Rectal smooth muscle tissue (tissue), 1 donor: ENCODE measurements around the gene HGFAC.

Source experiments
- H3K27ac ChIP-seq: one replicate; pipeline ENCODE4 v1.7.0; 2013; ENCODE audit warnings: low read depth, low read length, inconsistent platforms
- H3K27me3 ChIP-seq: one replicate; pipeline ENCODE4 v1.7.0; 2013; ENCODE audit warnings: low read length; ENCODE audit not compliant: control insufficient read depth, insufficient read depth
- H3K36me3 ChIP-seq: one replicate; pipeline ENCODE4 v1.7.0; 2013; ENCODE audit warnings: low read length; ENCODE audit not compliant: control insufficient read depth, insufficient read depth
- H3K4me1 ChIP-seq: one replicate; pipeline ENCODE4 v1.7.0; 2013; ENCODE audit warnings: low read length; ENCODE audit not compliant: control insufficient read depth, insufficient read depth
- H3K4me3 ChIP-seq: one replicate; pipeline ENCODE4 v1.7.0; 2013; ENCODE audit warnings: low read length
- H3K9ac ChIP-seq: one replicate; pipeline ENCODE4 v1.7.0; 2013; ENCODE audit warnings: low read length

Gene HGFAC

GRCh38 chr4:3433138-3433869, 8.5 kb upstream of the HGFAC start:
- Histone ChIP-seq H3K4me3 (no peak overlapping the region), H3K4me1 (no peaks in the 10 kb centered on the region), H3K9ac (no peak overlapping the region), H3K27me3 (no peaks in the 10 kb centered on the region), H3K27ac (no peak overlapping the region), H3K36me3 (no peaks in the 10 kb centered on the region)

GRCh38 chr4:3434881-3435685, 6.7 kb upstream of the HGFAC start:
- no peak overlapping the region for H3K9ac ChIP-seq
- H3K36me3 ChIP-seq: no peaks in the 10 kb centered on the region
- no peaks in the 10 kb centered on the region for H3K27me3 ChIP-seq
- no peak overlapping the region for H3K27ac ChIP-seq
- H3K4me3 ChIP-seq: no peak overlapping the region
- H3K4me1 ChIP-seq: no peaks in the 10 kb centered on the region

GRCh38 chr4:3435686-3435956, 6.1 kb upstream of the HGFAC start:
- H3K4me3 ChIP-seq: no peak overlapping the region
- H3K9ac ChIP-seq: no peak overlapping the region
- H3K27ac ChIP-seq: no peak overlapping the region
- no peaks in the 10 kb centered on the region for H3K4me1 ChIP-seq
- H3K36me3 ChIP-seq: no peaks in the 10 kb centered on the region
- no peaks in the 10 kb centered on the region for H3K27me3 ChIP-seq

GRCh38 chr4:3436048-3436797, 5.5 kb upstream of the HGFAC start:
- no peak overlapping the region for H3K4me3 ChIP-seq
- no peak overlapping the region for H3K27ac ChIP-seq
- no peak overlapping the region for H3K9ac ChIP-seq
- H3K36me3 ChIP-seq: no peaks in the 10 kb centered on the region
- H3K27me3 ChIP-seq: no peaks in the 10 kb centered on the region
- H3K4me1 ChIP-seq: no peaks in the 10 kb centered on the region

- H3K36me3 ChIP-seq: no peaks in the 10 kb centered on the region
- no peak overlapping the region for H3K9ac ChIP-seq
- no peaks in the 10 kb centered on the region for H3K4me1 ChIP-seq
- H3K4me3 ChIP-seq: no peak overlapping the region
- no peaks in the 10 kb centered on the region for H3K27me3 ChIP-seq
- no peak overlapping the region for H3K27ac ChIP-seq
Observed at GRCh38 chr4:3436798-3437581, 4.8 kb upstream of the HGFAC start.

- no peaks in the 10 kb centered on the region for H3K27me3 ChIP-seq
- H3K4me3 ChIP-seq: no peak overlapping the region
- no peak overlapping the region for H3K9ac ChIP-seq
- H3K36me3 ChIP-seq: no peaks in the 10 kb centered on the region
- no peaks in the 10 kb centered on the region for H3K4me1 ChIP-seq
- H3K27ac ChIP-seq: no peak overlapping the region
Observed at GRCh38 chr4:3437582-3437936, 4.2 kb upstream of the HGFAC start.

GRCh38 chr4:3437998-3438846, 3.5 kb upstream of the HGFAC start:
- Histone ChIP-seq H3K4me3 (no peak overlapping the region), H3K36me3 (no peaks in the 10 kb centered on the region), H3K9ac (no peak overlapping the region), H3K4me1 (no peaks in the 10 kb centered on the region), H3K27me3 (no peaks in the 10 kb centered on the region), H3K27ac (no peak overlapping the region)

GRCh38 chr4:3438847-3439180, 3.0 kb upstream of the HGFAC start:
- Histone ChIP-seq H3K27ac (no peak overlapping the region), H3K36me3 (no peaks in the 10 kb centered on the region), H3K4me1 (no peaks in the 10 kb centered on the region), H3K9ac (no peak overlapping the region), H3K27me3 (no peaks in the 10 kb centered on the region), H3K4me3 (no peak overlapping the region)

GRCh38 chr4:3439391-3439790, 2.4 kb upstream of the HGFAC start:
- Histone ChIP-seq H3K4me3 (no peak overlapping the region), H3K27me3 (no peaks in the 10 kb centered on the region), H3K9ac (no peak overlapping the region), H3K36me3 (no peaks in the 10 kb centered on the region), H3K27ac (no peak overlapping the region), H3K4me1 (no peaks in the 10 kb centered on the region)

GRCh38 chr4:3440011-3440410, 1.8 kb upstream of the HGFAC start:
- Histone ChIP-seq H3K4me1 (no peaks in the 10 kb centered on the region), H3K9ac (no peak overlapping the region), H3K36me3 (no peaks in the 10 kb centered on the region), H3K4me3 (no peak overlapping the region), H3K27me3 (no peaks in the 10 kb centered on the region), H3K27ac (no peak overlapping the region)

GRCh38 chr4:3440979-3441500, 728 bp upstream of the HGFAC start:
- H3K9ac ChIP-seq: no peak overlapping the region
- H3K4me3 ChIP-seq: no peak overlapping the region
- no peaks in the 10 kb centered on the region for H3K4me1 ChIP-seq
- no peaks in the 10 kb centered on the region for H3K36me3 ChIP-seq
- no peaks in the 10 kb centered on the region for H3K27me3 ChIP-seq
- no peak overlapping the region for H3K27ac ChIP-seq
